Vagina (tissue), 2 donors: ENCODE measurements around the gene TMEM59.

Experiments
- POLR2A ChIP-seq, 2 donors: fragments of 450-650 bp; IDR thresholded peaks; one replicate each; pipeline ENCODE4 v1.6.1; 2017; ENCODE audit warnings: antibody characterized with exemption in 2 of 2, mild to moderate bottlenecking in 2 of 2, moderate library complexity in 2 of 2
- TF ChIP-seq, protein P1 (sequence below), 3 experiments: fragments of 450-650 bp in 2 of 3; fragments of 200-600 bp in 1 of 3; sonication (generic) in 1 of 3; IDR thresholded peaks; one replicate each; pipeline ENCODE4 v1.5.1; 2017 to 2019; ENCODE audit warnings: antibody characterized with exemption in 3 of 3, mild to moderate bottlenecking in 2 of 3, moderate library complexity in 2 of 3

DNA sequence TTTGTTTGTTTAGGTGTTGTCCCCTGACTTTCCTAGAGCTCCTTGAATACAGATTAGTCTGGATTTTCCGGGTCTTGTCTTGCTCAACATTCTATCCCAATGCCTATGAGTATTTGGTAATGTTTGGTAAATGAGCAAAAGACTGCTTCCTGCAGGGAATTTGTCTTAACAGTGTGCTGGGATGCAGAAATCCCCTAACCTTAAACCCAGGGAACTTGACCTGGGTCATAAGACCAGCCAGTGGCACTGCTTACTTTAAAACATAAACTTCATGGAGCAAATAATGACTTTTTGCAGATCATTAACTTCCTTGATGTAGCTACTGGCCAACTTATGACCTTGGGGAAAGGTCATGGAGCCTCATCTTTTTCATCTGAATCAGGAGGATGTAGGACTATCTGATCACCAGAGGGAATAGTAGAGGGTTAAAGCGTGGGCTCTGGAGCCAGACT, 27.6 kb upstream of the TMEM59 start:
- TF ChIP-seq, protein P1, sequence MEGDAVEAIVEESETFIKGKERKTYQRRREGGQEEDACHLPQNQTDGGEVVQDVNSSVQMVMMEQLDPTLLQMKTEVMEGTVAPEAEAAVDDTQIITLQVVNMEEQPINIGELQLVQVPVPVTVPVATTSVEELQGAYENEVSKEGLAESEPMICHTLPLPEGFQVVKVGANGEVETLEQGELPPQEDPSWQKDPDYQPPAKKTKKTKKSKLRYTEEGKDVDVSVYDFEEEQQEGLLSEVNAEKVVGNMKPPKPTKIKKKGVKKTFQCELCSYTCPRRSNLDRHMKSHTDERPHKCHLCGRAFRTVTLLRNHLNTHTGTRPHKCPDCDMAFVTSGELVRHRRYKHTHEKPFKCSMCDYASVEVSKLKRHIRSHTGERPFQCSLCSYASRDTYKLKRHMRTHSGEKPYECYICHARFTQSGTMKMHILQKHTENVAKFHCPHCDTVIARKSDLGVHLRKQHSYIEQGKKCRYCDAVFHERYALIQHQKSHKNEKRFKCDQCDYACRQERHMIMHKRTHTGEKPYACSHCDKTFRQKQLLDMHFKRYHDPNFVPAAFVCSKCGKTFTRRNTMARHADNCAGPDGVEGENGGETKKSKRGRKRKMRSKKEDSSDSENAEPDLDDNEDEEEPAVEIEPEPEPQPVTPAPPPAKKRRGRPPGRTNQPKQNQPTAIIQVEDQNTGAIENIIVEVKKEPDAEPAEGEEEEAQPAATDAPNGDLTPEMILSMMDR (IDR thresholded peaks at IDR 0.05) = no peak
- TF ChIP-seq POLR2A (IDR thresholded peaks at IDR 0.05) = no peak
